RWPE2 (cell line): Measurements from ENCODE around the gene LRBA.

ENCODE experiments used
- ATAC-seq: fragments of 200-7000 bp; cut with Tn5 transposase; 3 replicates; pipeline ENCODE4 v1.9.1; 2021; ENCODE audit warnings: low read depth
- DNase-seq: peaks from one replicate; pipeline ENCODE4 v3.0.0-alpha.2; 2020; ENCODE audit warnings: low spot score
- H3K27ac ChIP-seq: fragments of 450-650 bp; 2 replicates; pipeline ENCODE4 v1.5.1; 2017; ENCODE audit warnings: mild to moderate bottlenecking; ENCODE audit not compliant: poor library complexity, severe bottlenecking
- H3K27me3 ChIP-seq: fragments of 250-450 bp; sonication (Bioruptor Pico); 2 replicates; pipeline ENCODE4 v1.5.1; 2021; ENCODE audit warnings: mild to moderate bottlenecking, moderate library complexity; ENCODE audit not compliant: insufficient read depth, poor library complexity, severe bottlenecking
- H3K36me3 ChIP-seq: fragments of 250-450 bp; sonication (Bioruptor Pico); 2 replicates; pipeline ENCODE4 v1.5.1; 2020; ENCODE audit warnings: low read depth, mild to moderate bottlenecking, moderate library complexity
- H3K4me1 ChIP-seq: fragments of 250-450 bp; sonication (Bioruptor Pico); 2 replicates; pipeline ENCODE4 v1.5.1; 2021; ENCODE audit warnings: mild to moderate bottlenecking, moderate library complexity; ENCODE audit not compliant: insufficient read depth, poor library complexity, severe bottlenecking
- H3K4me3 ChIP-seq: fragments of 250-450 bp; sonication (Bioruptor Pico); 2 replicates; pipeline ENCODE4 v1.5.1; 2021; ENCODE audit warnings: mild to moderate bottlenecking, moderate library complexity; ENCODE audit not compliant: severe bottlenecking
- H3K9me3 ChIP-seq: fragments of 250-450 bp; sonication (Bioruptor Pico); 2 replicates; pipeline ENCODE4 v1.5.1; 2021; ENCODE audit warnings: mild to moderate bottlenecking, moderate library complexity; ENCODE audit not compliant: severe bottlenecking
- TF ChIP-seq, protein P1 (sequence below): fragments of 450-650 bp; IDR thresholded peaks from one replicate; pipeline ENCODE4 v1.5.1; 2017; ENCODE audit warnings: mild to moderate bottlenecking, moderate library complexity; ENCODE audit not compliant: poor library complexity, severe bottlenecking

LRBA gene

DNA sequence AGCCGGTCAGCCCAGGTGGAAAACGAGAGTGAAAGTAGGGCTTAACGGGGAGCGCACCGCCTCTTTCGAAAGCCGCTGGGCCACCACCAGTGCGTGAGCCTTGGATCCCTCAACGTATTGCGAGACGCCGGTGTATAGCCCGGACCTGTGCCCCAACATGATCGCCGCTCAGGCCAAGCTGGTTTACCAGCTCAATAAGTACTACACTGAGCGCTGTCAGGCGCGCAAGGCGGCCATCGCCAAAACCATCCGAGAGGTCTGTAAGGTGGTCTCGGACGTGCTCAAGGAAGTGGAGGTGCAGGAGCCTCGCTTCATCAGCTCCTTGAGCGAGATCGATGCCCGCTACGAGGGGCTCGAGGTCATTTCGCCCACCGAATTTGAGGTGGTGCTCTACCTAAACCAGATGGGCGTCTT lies 432.2 kb downstream of the LRBA start:
- TF ChIP-seq, protein P1, sequence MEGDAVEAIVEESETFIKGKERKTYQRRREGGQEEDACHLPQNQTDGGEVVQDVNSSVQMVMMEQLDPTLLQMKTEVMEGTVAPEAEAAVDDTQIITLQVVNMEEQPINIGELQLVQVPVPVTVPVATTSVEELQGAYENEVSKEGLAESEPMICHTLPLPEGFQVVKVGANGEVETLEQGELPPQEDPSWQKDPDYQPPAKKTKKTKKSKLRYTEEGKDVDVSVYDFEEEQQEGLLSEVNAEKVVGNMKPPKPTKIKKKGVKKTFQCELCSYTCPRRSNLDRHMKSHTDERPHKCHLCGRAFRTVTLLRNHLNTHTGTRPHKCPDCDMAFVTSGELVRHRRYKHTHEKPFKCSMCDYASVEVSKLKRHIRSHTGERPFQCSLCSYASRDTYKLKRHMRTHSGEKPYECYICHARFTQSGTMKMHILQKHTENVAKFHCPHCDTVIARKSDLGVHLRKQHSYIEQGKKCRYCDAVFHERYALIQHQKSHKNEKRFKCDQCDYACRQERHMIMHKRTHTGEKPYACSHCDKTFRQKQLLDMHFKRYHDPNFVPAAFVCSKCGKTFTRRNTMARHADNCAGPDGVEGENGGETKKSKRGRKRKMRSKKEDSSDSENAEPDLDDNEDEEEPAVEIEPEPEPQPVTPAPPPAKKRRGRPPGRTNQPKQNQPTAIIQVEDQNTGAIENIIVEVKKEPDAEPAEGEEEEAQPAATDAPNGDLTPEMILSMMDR, result no peak
- H3K9me3 ChIP-seq, result no peaks in the 10 kb centered on the region
- no peaks in the 10 kb centered on the region for H3K4me1 ChIP-seq
- 0 out of 2 replicates have a peak, but pooled peaks cover 4% of the 10 kb centered on the region for H3K36me3 ChIP-seq
- ATAC-seq (no peak), DNase-seq (no peak)
- H3K4me3 ChIP-seq, result no peak overlapping the region
- H3K27ac ChIP-seq, result no peak overlapping the region
- no peaks in the 10 kb centered on the region for H3K27me3 ChIP-seq

DNA sequence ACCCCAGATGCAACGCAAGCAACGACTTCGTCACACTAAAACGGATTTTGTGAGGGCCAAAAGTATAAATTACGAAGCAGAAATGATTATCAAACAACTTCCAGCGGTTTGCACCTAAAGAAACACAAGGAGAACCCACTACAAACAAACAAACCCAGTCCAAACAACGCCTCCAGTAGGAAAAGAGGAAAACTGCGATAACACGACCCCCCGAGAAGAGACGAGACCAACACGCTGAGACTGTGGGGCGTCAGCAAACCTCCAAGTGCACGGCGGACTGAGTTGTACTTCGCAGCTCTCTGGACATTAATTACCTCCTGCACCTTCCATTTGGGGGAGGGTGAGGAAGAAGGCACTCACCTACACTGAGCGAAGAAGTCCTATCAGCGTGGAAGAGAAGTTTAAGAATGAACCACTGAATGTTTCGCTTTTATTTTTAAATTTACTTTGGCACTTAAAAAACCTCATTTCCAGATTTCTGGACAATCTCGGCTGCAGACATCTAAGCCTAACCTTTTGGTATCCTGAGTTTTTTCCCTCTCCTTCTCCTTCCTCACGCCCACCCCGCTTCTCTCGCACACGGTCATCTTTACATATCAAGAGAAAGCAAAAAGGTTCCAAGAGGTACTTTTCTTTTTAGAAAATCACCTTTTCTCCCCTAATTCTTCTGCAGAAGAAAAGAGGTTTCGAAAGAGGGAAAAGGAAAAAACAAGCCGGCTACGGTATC lies 432.8 kb downstream of the LRBA start, which contains the start of gene MAB21L2:
MAB21L2 (plus strand) TSS at position 6 of the 727 bp plus-strand sequence. CDS start 879 bp downstream, outside the sequence.
- ATAC-seq (no peak), DNase-seq (no peak)
- Histone ChIP-seq H3K27me3 (no peaks in the 10 kb centered on the region), H3K36me3 (0 out of 2 replicates have a peak, but pooled peaks cover 2% of the 10 kb centered on the region), H3K27ac (no peak within 1 kb of the TSS), H3K4me1 (no peaks in the 10 kb centered on the region), H3K4me3 (no peak within 1 kb of the TSS), H3K9me3 (no peaks in the 10 kb centered on the region)
- TF ChIP-seq, protein P1, result no peak

DNA sequence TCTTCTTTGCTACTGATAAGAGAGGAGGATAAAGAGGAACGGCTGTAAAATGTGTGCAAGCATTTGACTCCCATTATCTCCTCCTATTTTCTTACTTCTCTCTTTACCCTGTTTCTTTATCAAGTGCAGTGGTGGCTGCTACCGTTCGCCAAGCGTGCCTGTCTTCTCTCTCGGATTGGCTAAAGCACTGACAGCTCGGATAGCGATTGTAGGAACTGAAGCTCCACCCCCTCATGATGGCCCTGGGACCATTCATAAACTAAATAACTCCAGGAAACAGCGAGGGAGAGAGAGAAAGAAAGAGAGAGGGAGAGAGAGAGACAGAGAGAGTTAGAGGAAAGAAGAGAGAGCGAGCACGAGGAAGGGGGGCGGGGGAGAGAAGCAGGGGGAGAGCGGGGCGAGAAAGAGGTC lies 433.4 kb downstream of the LRBA start:
- Histone ChIP-seq H3K4me3 (no peak overlapping the region), H3K4me1 (no peaks in the 10 kb centered on the region), H3K9me3 (no peaks in the 10 kb centered on the region), H3K27ac (no peak overlapping the region), H3K36me3 (no peaks in the 10 kb centered on the region), H3K27me3 (no peaks in the 10 kb centered on the region)
- DNase-seq (no peak), ATAC-seq (no peak)
- TF ChIP-seq, protein P1, result no peak

DNA sequence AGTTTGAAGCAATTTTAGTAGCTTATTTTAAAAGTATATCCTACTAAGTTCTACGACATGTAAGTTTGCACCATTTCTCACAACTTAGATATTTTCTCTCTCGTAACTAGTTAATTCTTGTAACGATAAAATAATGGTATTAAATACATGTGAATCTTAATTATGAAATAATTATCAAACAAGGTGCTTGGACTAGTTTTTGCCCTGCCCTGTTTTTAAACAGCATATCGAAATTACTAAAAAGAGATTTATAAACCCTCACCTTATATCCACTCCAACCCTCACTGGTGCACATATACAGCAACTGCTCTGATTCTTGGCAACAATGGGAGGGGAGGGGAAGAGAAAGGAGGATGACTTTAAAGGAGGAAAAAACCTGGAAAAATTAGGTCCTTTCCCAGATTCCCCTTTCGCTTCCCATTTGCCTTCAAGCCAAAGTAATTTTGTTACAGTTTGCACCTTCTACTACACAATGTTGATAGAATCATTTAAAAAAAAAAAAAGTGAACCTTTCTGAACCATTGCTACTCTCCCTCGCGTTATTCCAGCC lies 434.0 kb downstream of the LRBA start:
- ATAC-seq (no peak), DNase-seq (no peak)
- Histone ChIP-seq H3K27ac (no peak overlapping the region), H3K27me3 (no peaks in the 10 kb centered on the region), H3K4me1 (no peaks in the 10 kb centered on the region), H3K36me3 (no peaks in the 10 kb centered on the region), H3K9me3 (no peaks in the 10 kb centered on the region), H3K4me3 (no peak overlapping the region)
- TF ChIP-seq, protein P1, result no peak

DNA sequence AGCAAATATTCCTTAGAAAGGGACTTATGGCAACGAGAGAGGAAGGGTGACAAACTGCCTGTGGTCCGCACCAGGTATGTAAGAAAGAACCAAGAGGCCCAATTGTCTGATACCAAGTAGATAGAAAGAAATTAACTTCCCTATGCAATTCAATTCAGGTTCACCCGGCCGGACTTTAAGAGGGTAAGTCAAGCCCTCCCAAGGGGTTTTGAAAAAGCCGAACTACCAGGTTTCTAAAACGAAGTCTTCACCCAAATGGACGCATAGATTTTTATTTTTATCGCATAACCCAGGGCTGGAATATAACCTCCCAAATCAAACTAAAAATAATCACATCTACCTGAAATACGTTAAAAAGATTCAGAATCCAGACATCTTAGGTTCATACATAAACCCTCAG lies 434.8 kb downstream of the LRBA start:
- TF ChIP-seq, protein P1, result no peak
- ATAC-seq (no peak), DNase-seq (no peak)
- H3K27me3 ChIP-seq, result no peaks in the 10 kb centered on the region
- no peaks in the 10 kb centered on the region for H3K36me3 ChIP-seq
- no peaks in the 10 kb centered on the region for H3K4me1 ChIP-seq
- no peaks in the 10 kb centered on the region for H3K9me3 ChIP-seq
- H3K4me3 ChIP-seq, result no peak overlapping the region
- no peak overlapping the region for H3K27ac ChIP-seq
